ENCODE data around the gene ACP7.

DNA sequence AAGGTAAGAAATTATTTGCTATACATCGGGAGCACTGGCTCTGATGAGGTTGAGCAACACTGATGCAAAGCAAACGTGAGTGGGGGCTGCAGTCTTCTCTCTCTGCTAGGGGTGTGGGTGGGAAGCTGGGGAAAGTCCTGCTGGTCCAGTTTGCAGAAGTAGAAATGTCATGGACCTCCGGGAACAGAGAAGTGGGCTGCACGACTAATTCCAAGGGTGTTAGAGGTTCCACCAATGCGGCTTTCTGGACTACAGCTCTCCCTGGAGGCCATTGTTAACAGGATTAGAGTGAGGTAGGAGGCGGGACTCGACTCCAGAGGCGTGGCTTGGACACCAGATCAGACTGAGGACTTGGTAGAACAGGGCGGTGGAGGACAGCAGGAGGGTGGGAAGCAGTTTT is 46.1 kb upstream of the ACP7 start:
- no peak for TF ChIP-seq SUZ12 (IDR thresholded peaks at IDR 0.05; ENCODE audit: low read length)
- TF ChIP-seq, protein P1, sequence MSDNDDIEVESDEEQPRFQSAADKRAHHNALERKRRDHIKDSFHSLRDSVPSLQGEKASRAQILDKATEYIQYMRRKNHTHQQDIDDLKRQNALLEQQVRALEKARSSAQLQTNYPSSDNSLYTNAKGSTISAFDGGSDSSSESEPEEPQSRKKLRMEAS (IDR thresholded peaks at IDR 0.05): no peak
- no peak for TF ChIP-seq ZNF274 (IDR thresholded peaks at IDR 0.05; ENCODE audit: borderline replicate concordance, extremely low read depth, low read length)
- TF ChIP-seq YY1 (IDR thresholded peaks at IDR 0.05; ENCODE audit: low read depth, low read length): peak; percentile 70; the same call in 1 of the 2 replicates
- TF ChIP-seq CHD2 (IDR thresholded peaks at IDR 0.05; ENCODE audit: low read length): no peak
- TF ChIP-seq POLR2AphosphoS5 (IDR thresholded peaks at IDR 0.05; ENCODE audit: low read depth, low read length): no peak
- no peak for TF ChIP-seq JUND (IDR thresholded peaks at IDR 0.05; ENCODE audit: low read length)
- TF ChIP-seq SRF (IDR thresholded peaks at IDR 0.05; ENCODE audit: low read depth, low read length): no peak
- TF ChIP-seq, protein P2, sequence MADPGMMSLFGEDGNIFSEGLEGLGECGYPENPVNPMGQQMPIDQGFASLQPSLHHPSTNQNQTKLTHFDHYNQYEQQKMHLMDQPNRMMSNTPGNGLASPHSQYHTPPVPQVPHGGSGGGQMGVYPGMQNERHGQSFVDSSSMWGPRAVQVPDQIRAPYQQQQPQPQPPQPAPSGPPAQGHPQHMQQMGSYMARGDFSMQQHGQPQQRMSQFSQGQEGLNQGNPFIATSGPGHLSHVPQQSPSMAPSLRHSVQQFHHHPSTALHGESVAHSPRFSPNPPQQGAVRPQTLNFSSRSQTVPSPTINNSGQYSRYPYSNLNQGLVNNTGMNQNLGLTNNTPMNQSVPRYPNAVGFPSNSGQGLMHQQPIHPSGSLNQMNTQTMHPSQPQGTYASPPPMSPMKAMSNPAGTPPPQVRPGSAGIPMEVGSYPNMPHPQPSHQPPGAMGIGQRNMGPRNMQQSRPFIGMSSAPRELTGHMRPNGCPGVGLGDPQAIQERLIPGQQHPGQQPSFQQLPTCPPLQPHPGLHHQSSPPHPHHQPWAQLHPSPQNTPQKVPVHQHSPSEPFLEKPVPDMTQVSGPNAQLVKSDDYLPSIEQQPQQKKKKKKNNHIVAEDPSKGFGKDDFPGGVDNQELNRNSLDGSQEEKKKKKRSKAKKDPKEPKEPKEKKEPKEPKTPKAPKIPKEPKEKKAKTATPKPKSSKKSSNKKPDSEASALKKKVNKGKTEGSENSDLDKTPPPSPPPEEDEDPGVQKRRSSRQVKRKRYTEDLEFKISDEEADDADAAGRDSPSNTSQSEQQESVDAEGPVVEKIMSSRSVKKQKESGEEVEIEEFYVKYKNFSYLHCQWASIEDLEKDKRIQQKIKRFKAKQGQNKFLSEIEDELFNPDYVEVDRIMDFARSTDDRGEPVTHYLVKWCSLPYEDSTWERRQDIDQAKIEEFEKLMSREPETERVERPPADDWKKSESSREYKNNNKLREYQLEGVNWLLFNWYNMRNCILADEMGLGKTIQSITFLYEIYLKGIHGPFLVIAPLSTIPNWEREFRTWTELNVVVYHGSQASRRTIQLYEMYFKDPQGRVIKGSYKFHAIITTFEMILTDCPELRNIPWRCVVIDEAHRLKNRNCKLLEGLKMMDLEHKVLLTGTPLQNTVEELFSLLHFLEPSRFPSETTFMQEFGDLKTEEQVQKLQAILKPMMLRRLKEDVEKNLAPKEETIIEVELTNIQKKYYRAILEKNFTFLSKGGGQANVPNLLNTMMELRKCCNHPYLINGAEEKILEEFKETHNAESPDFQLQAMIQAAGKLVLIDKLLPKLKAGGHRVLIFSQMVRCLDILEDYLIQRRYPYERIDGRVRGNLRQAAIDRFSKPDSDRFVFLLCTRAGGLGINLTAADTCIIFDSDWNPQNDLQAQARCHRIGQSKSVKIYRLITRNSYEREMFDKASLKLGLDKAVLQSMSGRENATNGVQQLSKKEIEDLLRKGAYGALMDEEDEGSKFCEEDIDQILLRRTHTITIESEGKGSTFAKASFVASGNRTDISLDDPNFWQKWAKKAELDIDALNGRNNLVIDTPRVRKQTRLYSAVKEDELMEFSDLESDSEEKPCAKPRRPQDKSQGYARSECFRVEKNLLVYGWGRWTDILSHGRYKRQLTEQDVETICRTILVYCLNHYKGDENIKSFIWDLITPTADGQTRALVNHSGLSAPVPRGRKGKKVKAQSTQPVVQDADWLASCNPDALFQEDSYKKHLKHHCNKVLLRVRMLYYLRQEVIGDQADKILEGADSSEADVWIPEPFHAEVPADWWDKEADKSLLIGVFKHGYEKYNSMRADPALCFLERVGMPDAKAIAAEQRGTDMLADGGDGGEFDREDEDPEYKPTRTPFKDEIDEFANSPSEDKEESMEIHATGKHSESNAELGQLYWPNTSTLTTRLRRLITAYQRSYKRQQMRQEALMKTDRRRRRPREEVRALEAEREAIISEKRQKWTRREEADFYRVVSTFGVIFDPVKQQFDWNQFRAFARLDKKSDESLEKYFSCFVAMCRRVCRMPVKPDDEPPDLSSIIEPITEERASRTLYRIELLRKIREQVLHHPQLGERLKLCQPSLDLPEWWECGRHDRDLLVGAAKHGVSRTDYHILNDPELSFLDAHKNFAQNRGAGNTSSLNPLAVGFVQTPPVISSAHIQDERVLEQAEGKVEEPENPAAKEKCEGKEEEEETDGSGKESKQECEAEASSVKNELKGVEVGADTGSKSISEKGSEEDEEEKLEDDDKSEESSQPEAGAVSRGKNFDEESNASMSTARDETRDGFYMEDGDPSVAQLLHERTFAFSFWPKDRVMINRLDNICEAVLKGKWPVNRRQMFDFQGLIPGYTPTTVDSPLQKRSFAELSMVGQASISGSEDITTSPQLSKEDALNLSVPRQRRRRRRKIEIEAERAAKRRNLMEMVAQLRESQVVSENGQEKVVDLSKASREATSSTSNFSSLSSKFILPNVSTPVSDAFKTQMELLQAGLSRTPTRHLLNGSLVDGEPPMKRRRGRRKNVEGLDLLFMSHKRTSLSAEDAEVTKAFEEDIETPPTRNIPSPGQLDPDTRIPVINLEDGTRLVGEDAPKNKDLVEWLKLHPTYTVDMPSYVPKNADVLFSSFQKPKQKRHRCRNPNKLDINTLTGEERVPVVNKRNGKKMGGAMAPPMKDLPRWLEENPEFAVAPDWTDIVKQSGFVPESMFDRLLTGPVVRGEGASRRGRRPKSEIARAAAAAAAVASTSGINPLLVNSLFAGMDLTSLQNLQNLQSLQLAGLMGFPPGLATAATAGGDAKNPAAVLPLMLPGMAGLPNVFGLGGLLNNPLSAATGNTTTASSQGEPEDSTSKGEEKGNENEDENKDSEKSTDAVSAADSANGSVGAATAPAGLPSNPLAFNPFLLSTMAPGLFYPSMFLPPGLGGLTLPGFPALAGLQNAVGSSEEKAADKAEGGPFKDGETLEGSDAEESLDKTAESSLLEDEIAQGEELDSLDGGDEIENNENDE (IDR thresholded peaks at IDR 0.05; ENCODE audit: insufficient replicate concordance, low read length): no peak
